Right renal cortex interstitium (tissue), 3 donors: ENCODE data around the gene CFAP100. TPM values are rescaled to one million over a fixed set of nuclear protein-coding genes. Genes with fewer than 3 reads are reported as not detected.

Source experiments
- DNase-seq, 3 donors: peaks; one replicate each; pipeline ENCODE4 v3.0.0-alpha.2; 2013; ENCODE audit warnings: low read depth in 3 of 3, low spot score in 2 of 3
- polyA plus RNA-seq, 3 donors: library from polyadenylated mRNA; unstranded; fragments of 120-200 nt; gene quantifications; one replicate each; pipeline ENCODE4 v1.2.1, GENCODE V29; 2013; ENCODE audit not compliant: insufficient read length in 3 of 3

Gene CFAP100
- polyA plus RNA-seq, 3 donors = 0.53 to 1.1 (median 0.55) TPM

GRCh38 chr3:126373682-126374601, 20.8 kb upstream of the CFAP100 start:
- no peak for DNase-seq

- no peak for DNase-seq
Measured at GRCh38 chr3:126375835-126376331, 18.8 kb upstream of the CFAP100 start.

GRCh38 chr3:126376444-126376843, 18.3 kb upstream of the CFAP100 start:
- no peak for DNase-seq

GRCh38 chr3:126377211-126377610, 17.5 kb upstream of the CFAP100 start:
- DNase-seq = no peak

GRCh38 chr3:126378341-126378751, 16.4 kb upstream of the CFAP100 start:
- DNase-seq = no peak

GRCh38 chr3:126380011-126380768, 14.5 kb upstream of the CFAP100 start:
- DNase-seq = no peak

- DNase-seq = no peak
Measured at GRCh38 chr3:126381966-126382365, 12.7 kb upstream of the CFAP100 start.

- DNase-seq = peak; percentile 63 to 74 (median 72)
Measured at GRCh38 chr3:126389112-126389793, 5.5 kb upstream of the CFAP100 start.

- no peak for DNase-seq
Measured at GRCh38 chr3:126389794-126390146, 4.9 kb upstream of the CFAP100 start.

GRCh38 chr3:126390201-126390600, 4.5 kb upstream of the CFAP100 start:
- DNase-seq = no peak

- DNase-seq = no peak
Measured at GRCh38 chr3:126390751-126391150, 4.0 kb upstream of the CFAP100 start.

GRCh38 chr3:126391631-126392030, 3.1 kb upstream of the CFAP100 start:
- DNase-seq = no peak

- DNase-seq = no peak
Measured at GRCh38 chr3:126392246-126392645, 2.5 kb upstream of the CFAP100 start.

- DNase-seq = no peak
Measured at GRCh38 chr3:126393563-126393962, 1.1 kb upstream of the CFAP100 start.

GRCh38 chr3:126394977-126395321, 240 bp downstream of the CFAP100 start:
- no peak for DNase-seq

- no peak for DNase-seq
Measured at GRCh38 chr3:126395846-126396513, 1.3 kb downstream of the CFAP100 start.

- DNase-seq = no peak
Measured at GRCh38 chr3:126396536-126396935, 1.8 kb downstream of the CFAP100 start.

- no peak for DNase-seq
Measured at GRCh38 chr3:126397610-126398422, 3.1 kb downstream of the CFAP100 start.

- DNase-seq = no peak
Measured at GRCh38 chr3:126398423-126399350, 4.0 kb downstream of the CFAP100 start.
